ENCODE data around the gene PCAT7. TPM values are rescaled to one million over a fixed set of nuclear protein-coding genes. Genes with fewer than 3 reads are reported as not detected.
"Not testable (repeated sequence)": the region's sequence is repeated elsewhere in the genome, so short reads cannot be mapped to it uniquely, and the experiment has no call there.

PCAT7 gene
- polyA plus RNA-seq, 1 donor (not counting 4 experiments of a cell fraction or from before 2014, with no cell fraction given), result not detected

DNA sequence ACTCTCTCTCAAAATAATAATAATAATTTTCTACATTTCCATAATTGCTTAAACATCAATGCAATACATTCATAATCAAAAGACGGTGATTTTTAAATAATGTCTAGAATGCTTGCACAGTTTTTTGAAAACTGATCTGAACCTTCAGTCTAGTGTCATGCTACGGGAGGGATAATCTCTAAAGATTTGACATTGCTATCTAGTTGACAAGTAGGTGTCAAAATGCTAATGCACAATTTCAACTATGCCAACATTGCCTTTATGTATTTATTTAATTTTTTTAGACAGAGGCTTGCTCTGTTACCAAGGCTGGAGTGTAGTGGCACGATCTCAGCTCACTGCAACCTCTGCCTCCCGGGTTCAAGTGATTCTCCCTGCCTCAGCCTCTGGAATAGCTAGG lies 16.0 kb upstream of the PCAT7 start:
- no peaks in the 10 kb centered on the region for H3K9me1 ChIP-seq (ENCODE audit: control insufficient read depth, extremely low read depth, insufficient read depth, low read length)
- TF ChIP-seq, protein P1, sequence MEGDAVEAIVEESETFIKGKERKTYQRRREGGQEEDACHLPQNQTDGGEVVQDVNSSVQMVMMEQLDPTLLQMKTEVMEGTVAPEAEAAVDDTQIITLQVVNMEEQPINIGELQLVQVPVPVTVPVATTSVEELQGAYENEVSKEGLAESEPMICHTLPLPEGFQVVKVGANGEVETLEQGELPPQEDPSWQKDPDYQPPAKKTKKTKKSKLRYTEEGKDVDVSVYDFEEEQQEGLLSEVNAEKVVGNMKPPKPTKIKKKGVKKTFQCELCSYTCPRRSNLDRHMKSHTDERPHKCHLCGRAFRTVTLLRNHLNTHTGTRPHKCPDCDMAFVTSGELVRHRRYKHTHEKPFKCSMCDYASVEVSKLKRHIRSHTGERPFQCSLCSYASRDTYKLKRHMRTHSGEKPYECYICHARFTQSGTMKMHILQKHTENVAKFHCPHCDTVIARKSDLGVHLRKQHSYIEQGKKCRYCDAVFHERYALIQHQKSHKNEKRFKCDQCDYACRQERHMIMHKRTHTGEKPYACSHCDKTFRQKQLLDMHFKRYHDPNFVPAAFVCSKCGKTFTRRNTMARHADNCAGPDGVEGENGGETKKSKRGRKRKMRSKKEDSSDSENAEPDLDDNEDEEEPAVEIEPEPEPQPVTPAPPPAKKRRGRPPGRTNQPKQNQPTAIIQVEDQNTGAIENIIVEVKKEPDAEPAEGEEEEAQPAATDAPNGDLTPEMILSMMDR (optimal IDR thresholded peaks at IDR 0.05 in 1 of 3, IDR thresholded peaks at IDR 0.05 in 1 of 3, conservative IDR thresholded peaks at IDR 0.05 in 1 of 3; ENCODE audit: extremely low read depth in 1 of 3, insufficient read depth in 2 of 3, low read length in 3 of 3), result no peak
- no peak for TF ChIP-seq EZH2 (IDR thresholded peaks at IDR 0.05; ENCODE audit: low read length)
- DNase-seq (ENCODE audit: low read depth, low spot score), result no peak
- no peaks in the 10 kb centered on the region for H4K20me1 ChIP-seq (ENCODE audit: control insufficient read depth, extremely low read depth, insufficient read depth, low read length)
- H3K9ac ChIP-seq (ENCODE audit: control insufficient read depth, extremely low read depth, insufficient read depth, low read length), result no peak overlapping the region
- H3K79me2 ChIP-seq (ENCODE audit: control insufficient read depth, insufficient read depth, low read length), result no peaks in the 10 kb centered on the region
- no peaks in the 10 kb centered on the region for H3K9me3 ChIP-seq (ENCODE audit: control insufficient read depth, low read depth, low read length)
- H3K4me3 ChIP-seq (ENCODE audit: control insufficient read depth in 2 of 3, extremely low read depth in 1 of 3, insufficient read depth in 2 of 3, low read depth in 1 of 3, low read length in 3 of 3), result no peak overlapping the region
- no peaks in the 10 kb centered on the region for H3K36me3 ChIP-seq (ENCODE audit: control insufficient read depth in 2 of 2, extremely low read depth in 1 of 2, insufficient read depth in 2 of 2, low read length in 2 of 2)
- no peaks in the 10 kb centered on the region for H3K4me1 ChIP-seq (ENCODE audit: control insufficient read depth, extremely low read depth, insufficient read depth, low read length)
- dilution Hi-C loops (cut with MboI; ENCODE audit: extremely low pct_ligation_motif_present, low sequenced_read_pairs), result no loop called here
- no peak overlapping the region for H3K4me2 ChIP-seq (ENCODE audit: control insufficient read depth, extremely low read depth, insufficient read depth, low read depth, low read length)
- H3K27me3 ChIP-seq (ENCODE audit: control insufficient read depth, extremely low read depth, insufficient read depth, low read length), result no peaks in the 10 kb centered on the region
- no peak overlapping the region for H3K27ac ChIP-seq (ENCODE audit: control insufficient read depth, insufficient read depth, low read length)
- no peak overlapping the region for H2AFZ ChIP-seq (ENCODE audit: control insufficient read depth, low read length)
- no peak for FAIRE-seq

DNA sequence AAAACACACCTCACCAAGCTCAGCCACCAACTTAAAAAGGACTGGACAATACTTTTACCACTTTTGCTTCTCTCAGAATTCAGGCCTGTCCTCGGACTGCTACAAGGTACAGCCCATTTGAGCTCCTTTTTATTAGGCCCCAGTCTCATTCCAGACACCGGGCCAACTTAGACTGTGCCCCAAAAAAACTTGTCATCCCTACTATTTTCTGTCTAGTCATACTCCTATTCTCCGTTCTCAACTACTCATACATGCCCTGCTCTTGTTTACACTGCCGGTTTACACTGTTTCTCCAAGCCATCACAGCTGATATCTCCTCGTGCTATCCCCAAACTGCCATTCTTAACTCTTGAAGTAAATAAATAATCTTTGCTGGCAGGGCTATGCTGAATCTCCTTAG lies 10.5 kb upstream of the PCAT7 start:
- H2AFZ ChIP-seq (ENCODE audit: control insufficient read depth, low read length); H3K4me1 ChIP-seq (ENCODE audit: control insufficient read depth, extremely low read depth, insufficient read depth, low read length); H3K9me1 ChIP-seq (ENCODE audit: control insufficient read depth, extremely low read depth, insufficient read depth, low read length); H3K4me2 ChIP-seq (ENCODE audit: control insufficient read depth, extremely low read depth, insufficient read depth, low read depth, low read length); H3K27me3 ChIP-seq (ENCODE audit: control insufficient read depth, extremely low read depth, insufficient read depth, low read length); H4K20me1 ChIP-seq (ENCODE audit: control insufficient read depth, extremely low read depth, insufficient read depth, low read length); H3K9me3 ChIP-seq (ENCODE audit: control insufficient read depth, low read depth, low read length); FAIRE-seq; H3K36me3 ChIP-seq (ENCODE audit: control insufficient read depth in 2 of 2, extremely low read depth in 1 of 2, insufficient read depth in 2 of 2, low read length in 2 of 2); DNase-seq (ENCODE audit: low read depth, low spot score); H3K79me2 ChIP-seq (ENCODE audit: control insufficient read depth, insufficient read depth, low read length); dilution Hi-C loops (cut with MboI; ENCODE audit: extremely low pct_ligation_motif_present, low sequenced_read_pairs); H3K27ac ChIP-seq (ENCODE audit: control insufficient read depth, insufficient read depth, low read length); H3K4me3 ChIP-seq (ENCODE audit: control insufficient read depth in 2 of 3, extremely low read depth in 1 of 3, insufficient read depth in 2 of 3, low read depth in 1 of 3, low read length in 3 of 3); H3K9ac ChIP-seq (ENCODE audit: control insufficient read depth, extremely low read depth, insufficient read depth, low read length): not testable (repeated sequence)

DNA sequence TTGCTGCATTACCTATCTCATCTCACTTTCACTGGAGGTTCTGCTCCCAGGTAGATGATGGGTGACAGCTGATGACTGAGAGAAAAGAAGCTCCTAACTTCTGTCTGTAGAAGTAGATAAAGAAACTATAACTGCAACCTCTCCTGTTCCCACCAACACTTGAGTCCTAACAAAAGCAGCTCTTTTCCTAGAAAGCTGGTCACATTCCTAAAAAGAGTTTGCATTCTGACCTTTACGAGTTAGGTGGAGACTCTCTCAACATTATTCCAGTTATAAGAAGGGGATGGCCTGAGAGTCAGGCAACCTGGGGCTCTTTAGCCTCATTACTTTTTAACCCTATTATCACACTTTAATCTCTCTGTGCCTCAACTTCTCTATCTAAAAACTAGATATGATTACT lies 8.9 kb upstream of the PCAT7 start:
- dilution Hi-C loops (cut with MboI; ENCODE audit: extremely low pct_ligation_motif_present, low sequenced_read_pairs), result no loop called here
- Histone ChIP-seq H3K9me3 (ENCODE audit: control insufficient read depth, low read depth, low read length) (no peaks in the 10 kb centered on the region), H3K4me1 (ENCODE audit: control insufficient read depth, extremely low read depth, insufficient read depth, low read length) (no peaks in the 10 kb centered on the region), H3K27me3 (ENCODE audit: control insufficient read depth, extremely low read depth, insufficient read depth, low read length) (no peaks in the 10 kb centered on the region), H4K20me1 (ENCODE audit: control insufficient read depth, extremely low read depth, insufficient read depth, low read length) (no peaks in the 10 kb centered on the region), H3K9ac (ENCODE audit: control insufficient read depth, extremely low read depth, insufficient read depth, low read length) (no peak overlapping the region), H3K9me1 (ENCODE audit: control insufficient read depth, extremely low read depth, insufficient read depth, low read length) (no peaks in the 10 kb centered on the region), H2AFZ (ENCODE audit: control insufficient read depth, low read length) (no peak overlapping the region), H3K4me2 (ENCODE audit: control insufficient read depth, extremely low read depth, insufficient read depth, low read depth, low read length) (no peak overlapping the region), H3K4me3 (ENCODE audit: control insufficient read depth in 2 of 3, extremely low read depth in 1 of 3, insufficient read depth in 2 of 3, low read depth in 1 of 3, low read length in 3 of 3) (no peak overlapping the region), H3K36me3 (ENCODE audit: control insufficient read depth in 2 of 2, extremely low read depth in 1 of 2, insufficient read depth in 2 of 2, low read length in 2 of 2) (no peaks in the 10 kb centered on the region), H3K79me2 (ENCODE audit: control insufficient read depth, insufficient read depth, low read length) (no peaks in the 10 kb centered on the region), H3K27ac (ENCODE audit: control insufficient read depth, insufficient read depth, low read length) (no peak overlapping the region)
- DNase-seq (ENCODE audit: low read depth, low spot score), result no peak
- FAIRE-seq, result no peak
- TF ChIP-seq, protein P1 (optimal IDR thresholded peaks at IDR 0.05 in 1 of 3, IDR thresholded peaks at IDR 0.05 in 1 of 3, conservative IDR thresholded peaks at IDR 0.05 in 1 of 3; ENCODE audit: extremely low read depth in 1 of 3, insufficient read depth in 2 of 3, low read length in 3 of 3), result no peak
- TF ChIP-seq EZH2 (IDR thresholded peaks at IDR 0.05; ENCODE audit: low read length), result no peak

Data from keratinocyte (primary cell).